Gastroesophageal sphincter (tissue), 3 donors: ENCODE measurements around the gene N4BP2L1.

Source experiments
- EP300 ChIP-seq: sonication (generic); formaldehyde crosslinking; IDR thresholded peaks from one replicate; pipeline ENCODE4 v1.6.1; 2017; ENCODE audit warnings: antibody characterized with exemption, mild to moderate bottlenecking
- POLR2A ChIP-seq, 2 donors: fragments of 450-650 bp; IDR thresholded peaks; one replicate each; pipeline ENCODE4 v1.6.1; 2017; ENCODE audit warnings: antibody characterized with exemption in 2 of 2, mild to moderate bottlenecking in 2 of 2, moderate library complexity in 1 of 2
- POLR2AphosphoS5 ChIP-seq: sonication (generic); formaldehyde crosslinking; IDR thresholded peaks from one replicate; pipeline ENCODE4 v1.6.1; 2017; ENCODE audit warnings: antibody characterized with exemption
- TF ChIP-seq, protein P1 (sequence below), 4 experiments: fragments of 200-600 bp in 2 of 4; fragments of 450-650 bp in 2 of 4; sonication (generic) in 1 of 4; IDR thresholded peaks; one replicate each; pipeline ENCODE4 v1.5.1; 2017 to 2019; ENCODE audit warnings: antibody characterized with exemption in 4 of 4, mild to moderate bottlenecking in 2 of 4, moderate library complexity in 2 of 4

DNA sequence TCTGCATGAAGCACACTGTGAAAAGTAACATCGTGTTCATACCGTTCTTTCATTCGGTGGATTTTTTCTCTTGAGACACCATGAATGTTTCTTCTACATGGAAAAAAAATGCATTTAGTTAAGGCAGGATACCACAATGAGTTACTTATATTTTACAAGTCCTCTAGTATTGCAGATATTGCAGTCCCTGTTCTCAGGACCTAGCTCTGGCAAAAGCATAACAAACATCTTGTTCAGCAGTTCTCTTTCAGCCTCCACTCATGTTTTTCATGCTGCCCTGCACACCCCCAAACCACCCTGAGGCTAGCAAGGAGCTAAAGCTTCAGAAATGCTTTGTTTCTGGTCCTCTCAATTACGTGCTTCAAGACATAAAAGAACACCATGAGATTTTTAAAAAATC, 24.8 kb downstream of the N4BP2L1 start:
- TF ChIP-seq, protein P1, sequence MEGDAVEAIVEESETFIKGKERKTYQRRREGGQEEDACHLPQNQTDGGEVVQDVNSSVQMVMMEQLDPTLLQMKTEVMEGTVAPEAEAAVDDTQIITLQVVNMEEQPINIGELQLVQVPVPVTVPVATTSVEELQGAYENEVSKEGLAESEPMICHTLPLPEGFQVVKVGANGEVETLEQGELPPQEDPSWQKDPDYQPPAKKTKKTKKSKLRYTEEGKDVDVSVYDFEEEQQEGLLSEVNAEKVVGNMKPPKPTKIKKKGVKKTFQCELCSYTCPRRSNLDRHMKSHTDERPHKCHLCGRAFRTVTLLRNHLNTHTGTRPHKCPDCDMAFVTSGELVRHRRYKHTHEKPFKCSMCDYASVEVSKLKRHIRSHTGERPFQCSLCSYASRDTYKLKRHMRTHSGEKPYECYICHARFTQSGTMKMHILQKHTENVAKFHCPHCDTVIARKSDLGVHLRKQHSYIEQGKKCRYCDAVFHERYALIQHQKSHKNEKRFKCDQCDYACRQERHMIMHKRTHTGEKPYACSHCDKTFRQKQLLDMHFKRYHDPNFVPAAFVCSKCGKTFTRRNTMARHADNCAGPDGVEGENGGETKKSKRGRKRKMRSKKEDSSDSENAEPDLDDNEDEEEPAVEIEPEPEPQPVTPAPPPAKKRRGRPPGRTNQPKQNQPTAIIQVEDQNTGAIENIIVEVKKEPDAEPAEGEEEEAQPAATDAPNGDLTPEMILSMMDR (IDR thresholded peaks at IDR 0.05): no peak
- no peak for TF ChIP-seq EP300
- TF ChIP-seq POLR2AphosphoS5: no peak
- no peak for TF ChIP-seq POLR2A (IDR thresholded peaks at IDR 0.05)
